Mesenchymal stem cell (in vitro differentiated cells and primary cell): ENCODE measurements around the gene TSPAN11.
A peak's percentile ranks its signal among the peaks of the same experiment; 100 is the strongest.

Source experiments
- DNase-seq: peaks from one replicate; pipeline ENCODE4 v3.0.0-alpha.2; 2013
- H2AFZ ChIP-seq: one replicate; pipeline ENCODE4 v1.6.1; 2013; ENCODE audit warnings: low read depth, mild to moderate bottlenecking, control low read depth, inconsistent platforms, low read length, moderate library complexity
- H2AK5ac ChIP-seq: 2 replicates; pipeline ENCODE4 v1.6.1; 2013; ENCODE audit warnings: low read length, moderate library complexity, mild to moderate bottlenecking, inconsistent platforms; ENCODE audit not compliant: severe bottlenecking
- H2BK120ac ChIP-seq: one replicate; pipeline ENCODE4 v1.6.1; 2013; ENCODE audit warnings: low read depth, mild to moderate bottlenecking, inconsistent platforms, low read length, moderate library complexity
- H2BK12ac ChIP-seq, 2 experiments: one replicate each; pipeline ENCODE4 v1.6.1; 2013; ENCODE audit warnings: inconsistent platforms in 2 of 2, low read length in 2 of 2, mild to moderate bottlenecking in 2 of 2, moderate library complexity in 2 of 2, control low read depth in 1 of 2
- H2BK15ac ChIP-seq: one replicate; pipeline ENCODE4 v1.6.1; 2013; ENCODE audit warnings: mild to moderate bottlenecking, low read depth, inconsistent platforms; ENCODE audit not compliant: poor library complexity, severe bottlenecking
- H2BK5ac ChIP-seq: 2 replicates; pipeline ENCODE4 v1.6.1; 2013; ENCODE audit warnings: low read depth, mild to moderate bottlenecking, low read length, control low read depth, inconsistent platforms; ENCODE audit not compliant: poor library complexity, severe bottlenecking
- H3K14ac ChIP-seq, 2 experiments: one replicate each; pipeline ENCODE4 v1.6.1; 2013; ENCODE audit warnings: inconsistent platforms in 2 of 2, low read length in 2 of 2, control low read depth in 1 of 2, mild to moderate bottlenecking in 1 of 2, moderate library complexity in 1 of 2
- H3K18ac ChIP-seq, 2 experiments: one replicate each; pipeline ENCODE4 v1.6.1; 2013; ENCODE audit warnings: inconsistent platforms in 2 of 2, low read length in 2 of 2, control low read depth in 1 of 2, low read depth in 1 of 2, mild to moderate bottlenecking in 1 of 2
- H3K23ac ChIP-seq, 2 experiments: one replicate each; pipeline ENCODE4 v1.6.1; 2013; ENCODE audit warnings: inconsistent platforms in 2 of 2, low read length in 2 of 2, mild to moderate bottlenecking in 2 of 2, moderate library complexity in 2 of 2, control low read depth in 1 of 2
- H3K27ac ChIP-seq: 2 replicates; pipeline ENCODE4 v1.5.1; 2013; ENCODE audit warnings: mild to moderate bottlenecking, moderate library complexity, low read length, control low read depth, inconsistent platforms; ENCODE audit not compliant: poor library complexity, severe bottlenecking
- H3K27me3 ChIP-seq, 2 experiments: 2 replicates each; pipeline versions ENCODE4 v1.6.1 to v1.7.0; 2013; ENCODE audit warnings: low read length in 2 of 2, mild to moderate bottlenecking in 2 of 2, moderate library complexity in 2 of 2, control low read depth in 1 of 2, inconsistent platforms in 1 of 2; ENCODE audit not compliant: control insufficient read depth in 1 of 2, insufficient read depth in 1 of 2
- H3K36me3 ChIP-seq, 2 experiments: 2 replicates each; pipeline versions ENCODE4 v1.6.1 to v1.7.0; 2013; ENCODE audit warnings: low read length in 2 of 2, control low read depth in 1 of 2, inconsistent platforms in 1 of 2, low read depth in 1 of 2, mild to moderate bottlenecking in 1 of 2; ENCODE audit not compliant: insufficient read depth in 2 of 2, control insufficient read depth in 1 of 2
- H3K4ac ChIP-seq, 2 experiments: one replicate each; pipeline ENCODE4 v1.6.1; 2013; ENCODE audit warnings: inconsistent platforms in 2 of 2, low read length in 2 of 2, mild to moderate bottlenecking in 2 of 2, moderate library complexity in 2 of 2, control low read depth in 1 of 2, low read depth in 1 of 2
- H3K4me1 ChIP-seq: 2 replicates; pipeline ENCODE4 v1.6.1; 2013; ENCODE audit warnings: low read depth, low read length, control low read depth; ENCODE audit not compliant: control insufficient read depth, insufficient read depth
- H3K4me2 ChIP-seq: 2 replicates; pipeline ENCODE4 v1.6.1; 2013; ENCODE audit warnings: low read length, mild to moderate bottlenecking, inconsistent platforms; ENCODE audit not compliant: poor library complexity, severe bottlenecking
- H3K4me3 ChIP-seq, 2 experiments: 2 replicates each; pipeline versions ENCODE4 v1.5.1 to v1.7.0; 2013; ENCODE audit warnings: low read length in 2 of 2, mild to moderate bottlenecking in 2 of 2, control low read depth in 1 of 2, low read depth in 1 of 2; ENCODE audit not compliant: insufficient read depth in 1 of 2
- H3K79me1 ChIP-seq: replicated peaks from 2 replicates; pipeline ENCODE4 v1.6.1; 2013; ENCODE audit warnings: mild to moderate bottlenecking, control low read depth, low read length, inconsistent platforms; ENCODE audit not compliant: poor library complexity, severe bottlenecking
- H3K9ac ChIP-seq: 2 replicates; pipeline ENCODE4 v1.7.0; 2013; ENCODE audit warnings: mild to moderate bottlenecking, low read length, moderate library complexity
- H3K9me3 ChIP-seq: 2 replicates; pipeline ENCODE4 v1.7.0; 2013; ENCODE audit warnings: mild to moderate bottlenecking, low read length; ENCODE audit not compliant: control insufficient read depth
- H4K8ac ChIP-seq: one replicate; pipeline ENCODE4 v1.6.1; 2013; ENCODE audit warnings: inconsistent platforms, mild to moderate bottlenecking, low read length, moderate library complexity
- H4K91ac ChIP-seq: one replicate; pipeline ENCODE4 v1.6.1; 2013; ENCODE audit warnings: mild to moderate bottlenecking, low read length, inconsistent platforms
- WGBS: methylation state at CpG from one replicate; pipeline ENCODE4 v1.1.7; 2013; ENCODE audit warnings: mixed read lengths; 5-methylcytosine and 5-hydroxymethylcytosine counted together

Gene TSPAN11

GRCh38 chr12:30999723-31000122 lies 73.2 kb downstream of the TSPAN11 start:
- Histone ChIP-seq H3K4me1 (peaks cover 23% of the 10 kb centered on the region), H2AFZ (no peak overlapping the region), H4K8ac (no peak overlapping the region), H3K9me3 (no peaks in the 10 kb centered on the region), H3K18ac (peak overlapping the region in 1 of 2 experiments; percentile 5), H3K79me1 (no peaks in the 10 kb centered on the region), H4K91ac (no peak overlapping the region), H3K27ac (no peak overlapping the region), H2BK5ac (no peak overlapping the region), H3K14ac (no peak overlapping the region), H2BK15ac (peak overlapping the region; percentile 4), H3K9ac (no peak overlapping the region), H2BK120ac (no peak overlapping the region), H2AK5ac (no peak overlapping the region), H3K27me3 (peaks cover 0 to 8% of the 10 kb centered on the region in 2 experiments), H3K4me2 (no peak overlapping the region), H2BK12ac (peak overlapping the region in 1 of 2 experiments; percentile 2), H3K36me3 (no peaks in the 10 kb centered on the region), H3K4me3 (no peak overlapping the region), H3K4ac (no peak overlapping the region), H3K23ac (no peak overlapping the region)
- no peak for DNase-seq
- 96% methylated on average over 4 of the region's 4 CpGs for WGBS

- H3K4ac ChIP-seq, result no peak overlapping the region
- no peaks in the 10 kb centered on the region for H3K36me3 ChIP-seq
- no peak overlapping the region for H2BK5ac ChIP-seq
- no peak overlapping the region for H3K14ac ChIP-seq
- peaks cover 0 to 8% of the 10 kb centered on the region in 2 experiments for H3K27me3 ChIP-seq
- H2BK120ac ChIP-seq, result no peak overlapping the region
- H2BK12ac ChIP-seq, result no peak overlapping the region
- no peak overlapping the region for H2BK15ac ChIP-seq
- 34% methylated on average over 3 of the region's 3 CpGs for WGBS
- no peak overlapping the region for H2AFZ ChIP-seq
- H3K4me3 ChIP-seq, result no peak overlapping the region
- H3K4me1 ChIP-seq, result peaks cover 24% of the 10 kb centered on the region
- no peak overlapping the region for H3K9ac ChIP-seq
- H3K23ac ChIP-seq, result no peak overlapping the region
- DNase-seq, result peak; percentile 43
- no peak overlapping the region for H4K8ac ChIP-seq
- no peaks in the 10 kb centered on the region for H3K79me1 ChIP-seq
- H3K18ac ChIP-seq, result no peak overlapping the region
- H3K9me3 ChIP-seq, result no peaks in the 10 kb centered on the region
- H4K91ac ChIP-seq, result no peak overlapping the region
- H3K4me2 ChIP-seq, result no peak overlapping the region
- no peak overlapping the region for H3K27ac ChIP-seq
- H2AK5ac ChIP-seq, result no peak overlapping the region
Measured at GRCh38 chr12:31000751-31001150, 74.2 kb downstream of the TSPAN11 start.

GRCh38 chr12:31001581-31002360 lies 75.2 kb downstream of the TSPAN11 start:
- no peak overlapping the region for H3K4ac ChIP-seq
- H3K18ac ChIP-seq, result peak overlapping the region; percentile 27 to 38
- no peak overlapping the region for H2AK5ac ChIP-seq
- H3K4me1 ChIP-seq, result peaks cover 17% of the 10 kb centered on the region
- no peak overlapping the region for H2BK5ac ChIP-seq
- peak overlapping the region; percentile 56 to 75 for H2BK12ac ChIP-seq
- no peaks in the 10 kb centered on the region for H3K9me3 ChIP-seq
- H3K23ac ChIP-seq, result no peak overlapping the region
- H4K8ac ChIP-seq, result peak overlapping the region; percentile 14
- H2BK120ac ChIP-seq, result no peak overlapping the region
- no peak overlapping the region for H3K9ac ChIP-seq
- H3K79me1 ChIP-seq, result no peaks in the 10 kb centered on the region
- no peak for DNase-seq
- WGBS, result 93% methylated on average over 9 of the region's 9 CpGs
- H3K4me3 ChIP-seq, result no peak overlapping the region
- peak overlapping the region; percentile 5 for H4K91ac ChIP-seq
- no peak overlapping the region for H3K27ac ChIP-seq
- H3K27me3 ChIP-seq, result peaks cover 0 to 8% of the 10 kb centered on the region in 2 experiments
- H2AFZ ChIP-seq, result no peak overlapping the region
- H3K14ac ChIP-seq, result peak overlapping the region in 1 of 2 experiments; percentile 21
- no peak overlapping the region for H3K4me2 ChIP-seq
- H2BK15ac ChIP-seq, result no peak overlapping the region
- H3K36me3 ChIP-seq, result no peaks in the 10 kb centered on the region

- Histone ChIP-seq H4K8ac (peak overlapping the region; percentile 14), H3K4me3 (no peak overlapping the region), H3K27me3 (peaks cover 0 to 8% of the 10 kb centered on the region in 2 experiments), H2BK120ac (peak overlapping the region; percentile 22), H2AK5ac (no peak overlapping the region), H3K4me2 (no peak overlapping the region), H2BK12ac (peak overlapping the region in 1 of 2 experiments; percentile 46), H3K23ac (no peak overlapping the region), H3K4me1 (peaks cover 15% of the 10 kb centered on the region), H3K18ac (peak overlapping the region; percentile 27 to 52), H3K9ac (no peak overlapping the region), H2AFZ (no peak overlapping the region), H3K79me1 (no peaks in the 10 kb centered on the region), H2BK5ac (no peak overlapping the region), H3K9me3 (no peaks in the 10 kb centered on the region), H3K14ac (no peak overlapping the region), H2BK15ac (peak overlapping the region; percentile 71), H3K4ac (peak overlapping the region in 1 of 2 experiments; percentile 25), H3K27ac (no peak overlapping the region), H3K36me3 (no peaks in the 10 kb centered on the region), H4K91ac (peak overlapping the region; percentile 34)
- 92% methylated on average over 5 of the region's 5 CpGs for WGBS
- no peak for DNase-seq
Measured at GRCh38 chr12:31002361-31002725, 75.8 kb downstream of the TSPAN11 start.
